Stimulated activated naive CD8-positive, alpha-beta T cell treated with anti-CD3 and anti-CD28 coated beads, Interleukin-15, amount 100 ng/mL, for 72 hours (primary cell): ENCODE results near the gene MYO5B.
"Not testable (repeated sequence)": the region's sequence is repeated elsewhere in the genome, so short reads cannot be mapped to it uniquely, and the experiment has no call there.

Experiments
- ATAC-seq: fragments of 150-1000 bp; cut with Tn5 transposase; 2 replicates; pipeline ENCODE4 v1.10.0; 2021; ENCODE audit warnings: mild to moderate bottlenecking, moderate library complexity
- DNase-seq, 2 donors: peaks; one replicate each; pipeline ENCODE4 v3.0.0; 2021 to 2022
- H3K27ac Mint-ChIP-seq, 2 donors: one replicate each; pipeline ENCODE4 v1.8.0; 2022; ENCODE audit warnings: mild to moderate bottlenecking in 2 of 2, mixed read lengths in 2 of 2, moderate library complexity in 2 of 2
- H3K27me3 Mint-ChIP-seq: one replicate; pipeline ENCODE4 v1.8.0; 2022; ENCODE audit warnings: mixed read lengths
- H3K4me1 Mint-ChIP-seq: one replicate; pipeline ENCODE4 v1.8.0; 2022; ENCODE audit warnings: mild to moderate bottlenecking, mixed read lengths
- H3K4me3 Mint-ChIP-seq, 2 donors: one replicate each; pipeline ENCODE4 v1.8.0; 2022; ENCODE audit warnings: mild to moderate bottlenecking in 2 of 2, mixed read lengths in 2 of 2, moderate library complexity in 1 of 2
- H3K9me3 Mint-ChIP-seq, 2 donors: one replicate each; pipeline ENCODE4 v1.8.0; 2022; ENCODE audit warnings: mixed read lengths in 2 of 2

The MYO5B gene

GRCh38 chr18:50107468-50107977 lies 87.4 kb downstream of the MYO5B start:
- DNase-seq, result no peak
- ATAC-seq, result no peak
- H3K4me1 Mint-ChIP-seq, result no peaks in the 10 kb centered on the region
- peaks cover 28% of the 10 kb centered on the region for H3K27me3 Mint-ChIP-seq
- H3K9me3 Mint-ChIP-seq, result no peaks in the 10 kb centered on the region
- H3K27ac Mint-ChIP-seq, result no peak overlapping the region
- no peak overlapping the region for H3K4me3 Mint-ChIP-seq

DNA sequence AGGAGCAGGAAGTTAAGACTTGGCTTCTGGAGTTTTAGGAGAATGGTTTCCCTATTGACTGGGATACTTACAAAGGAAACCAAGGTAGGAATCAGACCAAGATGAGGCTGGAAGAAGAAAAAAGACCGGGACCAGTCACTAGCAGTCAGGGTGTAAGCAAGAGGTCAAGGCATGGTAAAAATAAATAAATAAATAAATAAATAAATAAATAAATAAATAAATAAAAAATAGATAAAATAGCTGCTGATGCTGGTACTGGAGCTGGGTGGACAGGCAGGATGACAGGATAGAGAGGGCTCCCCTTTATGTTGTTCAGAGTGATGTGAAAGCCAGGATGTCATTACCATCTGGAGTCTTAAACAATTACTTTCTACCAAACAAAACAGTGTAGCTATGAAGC lies 89.9 kb downstream of the MYO5B start:
- DNase-seq (no peak), ATAC-seq (no peak)
- no peaks in the 10 kb centered on the region for H3K4me1 Mint-ChIP-seq
- no peak overlapping the region for H3K27ac Mint-ChIP-seq
- H3K9me3 Mint-ChIP-seq, result no peaks in the 10 kb centered on the region
- no peak overlapping the region for H3K4me3 Mint-ChIP-seq
- H3K27me3 Mint-ChIP-seq, result peaks cover 29% of the 10 kb centered on the region

GRCh38 chr18:50104421-50104820 lies 90.5 kb downstream of the MYO5B start:
- Mint-ChIP-seq H3K27ac (no peak overlapping the region), H3K4me1 (no peaks in the 10 kb centered on the region), H3K9me3 (no peaks in the 10 kb centered on the region), H3K27me3 (peaks cover 30% of the 10 kb centered on the region), H3K4me3 (no peak overlapping the region)
- ATAC-seq (no peak), DNase-seq (no peak)

DNA sequence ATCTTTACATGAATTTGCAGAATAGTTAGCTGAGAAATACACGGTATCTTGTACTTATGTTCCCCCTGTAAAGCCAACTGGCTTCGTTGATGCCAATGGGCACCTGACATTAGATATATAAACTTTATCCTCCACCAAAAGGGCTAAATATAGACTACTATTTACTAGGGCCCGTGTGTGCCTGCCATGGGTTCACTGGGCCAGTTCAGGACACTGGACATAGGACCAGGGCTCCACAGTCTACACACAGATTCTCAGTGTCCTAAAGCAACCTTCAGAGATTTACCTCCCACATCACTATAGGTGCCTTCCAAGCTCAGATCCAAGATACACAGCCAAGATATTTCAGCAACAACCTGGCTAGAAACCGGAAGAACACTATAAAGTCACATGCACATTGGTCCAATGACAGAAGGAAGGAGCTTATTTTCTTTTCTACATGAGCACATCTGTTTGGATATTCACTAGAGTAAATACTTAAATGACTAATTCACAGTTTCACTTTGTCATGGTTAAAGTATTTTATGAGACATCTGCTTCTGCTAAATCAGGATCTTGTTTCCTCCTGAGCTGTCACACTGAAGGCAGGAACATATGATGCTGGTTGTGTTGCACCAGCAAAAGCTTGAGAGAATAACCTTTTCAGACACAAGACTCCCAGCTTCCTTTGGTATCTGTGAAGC lies 95.1 kb downstream of the MYO5B start:
- no peaks in the 10 kb centered on the region for H3K9me3 Mint-ChIP-seq
- DNase-seq, result no peak
- H3K27ac Mint-ChIP-seq, result no peak overlapping the region
- H3K27me3 Mint-ChIP-seq, result peaks cover 50% of the 10 kb centered on the region
- ATAC-seq, result peak; percentile 33
- H3K4me3 Mint-ChIP-seq, result no peak overlapping the region
- H3K4me1 Mint-ChIP-seq, result no peaks in the 10 kb centered on the region

DNA sequence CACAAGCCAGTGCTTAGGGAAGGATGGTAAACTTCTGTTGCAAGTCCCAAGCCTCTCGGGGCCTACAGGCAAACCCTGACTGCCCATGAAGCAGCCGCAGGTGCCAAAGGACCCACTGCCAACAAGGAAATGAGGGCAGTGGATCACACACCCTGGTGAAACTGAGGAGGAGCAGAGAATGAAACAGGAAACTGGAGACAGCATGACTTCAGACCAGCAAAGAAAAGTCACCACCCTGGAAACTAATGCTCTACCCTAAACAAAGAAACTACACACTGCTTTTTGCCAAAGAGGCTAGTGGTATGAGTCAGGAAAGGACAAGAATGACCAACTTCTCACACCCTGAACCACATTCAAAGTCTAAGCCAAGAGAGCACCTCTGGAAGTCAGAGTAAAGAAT lies 97.2 kb downstream of the MYO5B start:
- H3K4me1 Mint-ChIP-seq, result no peaks in the 10 kb centered on the region
- no peak overlapping the region for H3K4me3 Mint-ChIP-seq
- no peak overlapping the region for H3K27ac Mint-ChIP-seq
- H3K27me3 Mint-ChIP-seq, result peaks cover 56% of the 10 kb centered on the region
- peak; percentile 52 for ATAC-seq
- DNase-seq, result no peak
- H3K9me3 Mint-ChIP-seq, result no peaks in the 10 kb centered on the region

DNA sequence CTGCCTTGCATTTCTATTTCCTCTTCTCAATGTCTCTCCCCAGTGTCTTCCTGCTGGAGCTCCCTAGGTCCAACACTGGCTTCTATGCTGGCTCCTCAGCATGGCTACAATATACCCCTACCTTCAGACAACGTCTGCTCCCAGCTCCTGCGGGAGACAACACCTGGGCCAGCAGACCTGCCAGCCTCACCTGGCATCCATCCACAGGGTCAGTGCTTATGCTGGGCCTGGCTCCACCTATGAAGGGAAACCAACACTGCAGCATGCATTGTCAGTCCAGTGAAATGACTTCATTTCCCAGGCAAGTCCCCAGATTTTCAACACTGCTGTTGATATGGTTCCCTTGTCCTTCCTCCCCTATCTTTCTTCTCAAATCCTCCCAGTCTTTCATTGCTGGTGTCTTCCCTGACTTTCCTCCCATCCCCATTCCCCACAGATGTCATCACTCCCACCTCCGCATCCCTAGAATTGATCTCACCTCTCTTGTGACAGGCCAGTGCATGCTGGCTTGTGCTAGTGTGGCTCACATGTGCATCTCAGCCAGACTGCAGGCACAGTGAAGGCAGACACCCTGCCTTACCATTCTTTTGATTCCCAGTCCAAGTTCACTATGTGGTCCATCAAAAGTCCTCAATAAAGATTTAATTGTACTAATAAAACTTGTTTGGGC lies 98.0 kb downstream of the MYO5B start:
- H3K27me3 Mint-ChIP-seq, result peaks cover 48% of the 10 kb centered on the region
- ATAC-seq, result no peak

DNA sequence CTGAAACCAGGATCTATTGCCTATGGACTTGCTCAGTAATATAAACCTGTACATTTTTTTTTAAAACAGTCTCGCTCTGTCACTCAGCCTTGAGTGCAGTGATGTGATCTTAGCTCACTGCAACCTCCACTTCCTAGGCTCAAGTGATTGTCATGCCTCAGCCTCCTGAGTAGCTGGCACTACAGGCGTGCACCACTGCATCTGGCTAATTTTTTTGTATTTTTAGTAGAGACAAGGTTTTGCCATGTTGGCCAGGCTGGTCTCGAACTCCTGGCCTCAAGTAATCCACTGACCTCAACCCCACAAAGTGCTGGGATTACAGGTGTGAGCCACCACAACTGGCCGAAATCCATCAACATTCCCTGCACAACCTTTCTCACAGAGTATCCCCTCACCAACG lies 100.2 kb downstream of the MYO5B start:
- ATAC-seq, H3K27ac Mint-ChIP-seq, H3K4me3 Mint-ChIP-seq, H3K4me1 Mint-ChIP-seq, H3K9me3 Mint-ChIP-seq, DNase-seq: not testable (repeated sequence)
- peaks cover 51% of the 10 kb centered on the region for H3K27me3 Mint-ChIP-seq

More for the DNA sequence above, 98.0 kb downstream of the MYO5B start:
- H3K4me1 Mint-ChIP-seq, result no peaks in the 10 kb centered on the region
- no peaks in the 10 kb centered on the region for H3K9me3 Mint-ChIP-seq
- no peak overlapping the region for H3K27ac Mint-ChIP-seq
- no peak for DNase-seq
- no peak overlapping the region for H3K4me3 Mint-ChIP-seq

- ATAC-seq, result no peak
- DNase-seq, result no peak
- Mint-ChIP-seq H3K4me1 (no peaks in the 10 kb centered on the region), H3K9me3 (no peaks in the 10 kb centered on the region), H3K4me3 (no peak overlapping the region), H3K27me3 (peaks cover 49% of the 10 kb centered on the region), H3K27ac (no peak overlapping the region)
Observed at GRCh38 chr18:50094221-50094773, 100.7 kb downstream of the MYO5B start.

GRCh38 chr18:50093366-50094064 lies 101.4 kb downstream of the MYO5B start:
- DNase-seq (no peak), ATAC-seq (no peak)
- H3K9me3 Mint-ChIP-seq, result no peaks in the 10 kb centered on the region
- no peak overlapping the region for H3K4me3 Mint-ChIP-seq
- H3K27ac Mint-ChIP-seq, result no peak overlapping the region
- H3K4me1 Mint-ChIP-seq, result no peaks in the 10 kb centered on the region
- H3K27me3 Mint-ChIP-seq, result peaks cover 49% of the 10 kb centered on the region

DNA sequence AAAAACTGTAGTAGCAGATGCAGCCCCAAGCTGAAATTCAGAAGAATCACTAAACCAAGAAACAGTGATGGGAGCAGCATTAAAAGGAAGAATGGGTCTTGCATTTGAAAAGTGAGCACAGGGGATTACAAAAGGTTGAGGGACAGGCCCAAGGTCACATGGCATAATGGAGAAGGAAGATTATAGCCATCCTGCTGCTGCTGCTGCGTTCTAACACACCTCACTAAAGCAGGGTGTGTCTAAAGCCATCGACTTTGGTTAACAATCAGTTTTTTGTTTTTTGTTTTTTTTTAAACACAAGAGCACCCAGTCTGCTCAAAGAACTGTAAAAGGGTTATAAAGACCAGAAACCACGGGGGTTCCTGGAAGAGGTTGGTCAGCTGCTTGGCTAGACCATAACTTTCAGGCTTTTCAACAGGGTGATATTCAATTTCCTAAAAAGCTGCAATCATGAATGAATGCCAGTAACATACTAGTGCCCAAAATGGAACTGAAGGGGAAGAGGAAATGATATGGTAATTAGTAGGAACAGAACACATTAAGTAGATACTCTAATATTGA lies 102.6 kb downstream of the MYO5B start:
- Mint-ChIP-seq H3K9me3 (no peaks in the 10 kb centered on the region), H3K27ac (no peak overlapping the region), H3K27me3 (peaks cover 49% of the 10 kb centered on the region), H3K4me1 (no peaks in the 10 kb centered on the region), H3K4me3 (no peak overlapping the region)
- DNase-seq, result no peak
- no peak for ATAC-seq

GRCh38 chr18:50091509-50092244 lies 103.3 kb downstream of the MYO5B start:
- no peak for ATAC-seq
- Mint-ChIP-seq H3K4me1 (no peaks in the 10 kb centered on the region), H3K4me3 (no peak overlapping the region), H3K9me3 (no peaks in the 10 kb centered on the region), H3K27ac (no peak overlapping the region), H3K27me3 (peaks cover 42% of the 10 kb centered on the region)
- DNase-seq, result no peak

- no peak overlapping the region for H3K27ac Mint-ChIP-seq
- DNase-seq (no peak), ATAC-seq (no peak)
- H3K27me3 Mint-ChIP-seq, result peaks cover 35% of the 10 kb centered on the region
- no peaks in the 10 kb centered on the region for H3K4me1 Mint-ChIP-seq
- H3K9me3 Mint-ChIP-seq, result no peaks in the 10 kb centered on the region
- no peak overlapping the region for H3K4me3 Mint-ChIP-seq
Observed at GRCh38 chr18:50090370-50091312, 104.3 kb downstream of the MYO5B start.

DNA sequence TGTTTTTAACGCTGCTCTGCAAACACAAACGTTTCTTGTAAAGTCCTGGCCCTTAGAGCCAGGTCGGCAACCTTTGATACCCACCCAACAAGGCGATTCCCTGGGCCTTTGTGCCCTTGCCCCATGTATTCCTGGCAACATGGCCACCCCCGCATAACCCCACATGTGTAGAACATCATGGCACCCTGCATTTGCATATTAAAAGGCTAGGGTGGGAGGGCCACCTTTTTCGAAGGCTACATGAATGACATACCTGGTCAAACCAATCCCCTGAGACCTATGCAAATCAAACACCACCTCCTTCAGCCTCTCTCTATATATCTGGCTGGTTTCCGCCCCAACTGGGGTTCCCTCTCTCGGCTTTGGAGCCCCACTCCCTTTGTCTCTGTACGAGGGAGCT lies 105.2 kb downstream of the MYO5B start:
- Mint-ChIP-seq H3K4me3 (no peak overlapping the region), H3K27me3 (peaks cover 28% of the 10 kb centered on the region)
- ATAC-seq, result no peak

GRCh38 chr18:50083708-50084107 lies 111.2 kb downstream of the MYO5B start:
- H3K27ac Mint-ChIP-seq, result no peak overlapping the region
- ATAC-seq (no peak), DNase-seq (no peak)
- H3K4me3 Mint-ChIP-seq, result no peak overlapping the region
- no peaks in the 10 kb centered on the region for H3K9me3 Mint-ChIP-seq
- peaks cover 44% of the 10 kb centered on the region for H3K27me3 Mint-ChIP-seq
- no peaks in the 10 kb centered on the region for H3K4me1 Mint-ChIP-seq

More for the DNA sequence above, 105.2 kb downstream of the MYO5B start:
- H3K9me3 Mint-ChIP-seq, result no peaks in the 10 kb centered on the region
- DNase-seq, result no peak
- no peak overlapping the region for H3K27ac Mint-ChIP-seq
- no peaks in the 10 kb centered on the region for H3K4me1 Mint-ChIP-seq
